ENCODE results near the gene CCDC188. TPM values are rescaled to one million over a fixed set of nuclear protein-coding genes. Genes with fewer than 3 reads are reported as not detected.
A peak's percentile ranks its signal among the peaks of the same experiment; 100 is the strongest.

Gene CCDC188
- total and polyA plus RNA-seq, 2 donors (not counting 1 experiment from before 2014, with no cell fraction given) = not detected

- H3K27me3 ChIP-seq (replicated peaks in 1 of 4; ENCODE audit: control extremely low read depth in 1 of 4, control insufficient read depth in 3 of 4, insufficient read depth in 4 of 4, low read length in 3 of 4) = no peaks in the 10 kb centered on the region
- H3K4me3 ChIP-seq (ENCODE audit: control extremely low read depth in 1 of 5, extremely low read depth in 1 of 5, insufficient read depth in 1 of 5, low read depth in 2 of 5, low read length in 4 of 5) = peak overlapping the region; percentile 16 to 94 (median 80)
- ChIA-PET CTCF (no interaction called here), POLR2A (interaction anchor here (1.3 to 1.6 kb wide), 3 partner anchors 8 to 95 kb away, joined by 3 to 5 read pairs (median 3); partner anchors contain the start of gene TANGO2)
- peaks cover 45% of the 10 kb centered on the region for H4K20me1 ChIP-seq (ENCODE audit: control insufficient read depth, insufficient read depth, low read length, poor library complexity, severe bottlenecking)
- ATAC-seq (ENCODE audit: low read depth) (no peak), DNase-seq (no peak)
- WGBS (ENCODE audit: insufficient coverage) = 9% methylated on average over 20 of the region's 27 CpGs
- Mint-ChIP-seq H3K9me3 (ENCODE audit: insufficient read depth) (no peaks in the 10 kb centered on the region), H3K4me1 (peaks cover 28% of the 10 kb centered on the region), H3K27me3 (no peaks in the 10 kb centered on the region), H3K4me3 (peak overlapping the region; percentile 93), H3K27ac (peak overlapping the region; percentile 94)
- H3K9me3 ChIP-seq (ENCODE audit: control extremely low read depth in 1 of 3, control insufficient read depth in 2 of 3, insufficient read depth in 1 of 3, low read length in 2 of 3) = no peaks in the 10 kb centered on the region
- peaks cover 19 to 46% of the 10 kb centered on the region in 2 donors for H3K4me1 ChIP-seq (ENCODE audit: control insufficient read depth in 2 of 2, insufficient read depth in 2 of 2, low read length in 2 of 2)
- intact Hi-C loops (cut with micrococcal nuclease) = loop anchor here (2.0 to 10.0 kb wide), 3 partner anchors 738 to 994 kb away; partner anchors contain the start of genes DGCR2, PI4KA, SNAP29 and THAP7
- TF ChIP-seq, protein P1, sequence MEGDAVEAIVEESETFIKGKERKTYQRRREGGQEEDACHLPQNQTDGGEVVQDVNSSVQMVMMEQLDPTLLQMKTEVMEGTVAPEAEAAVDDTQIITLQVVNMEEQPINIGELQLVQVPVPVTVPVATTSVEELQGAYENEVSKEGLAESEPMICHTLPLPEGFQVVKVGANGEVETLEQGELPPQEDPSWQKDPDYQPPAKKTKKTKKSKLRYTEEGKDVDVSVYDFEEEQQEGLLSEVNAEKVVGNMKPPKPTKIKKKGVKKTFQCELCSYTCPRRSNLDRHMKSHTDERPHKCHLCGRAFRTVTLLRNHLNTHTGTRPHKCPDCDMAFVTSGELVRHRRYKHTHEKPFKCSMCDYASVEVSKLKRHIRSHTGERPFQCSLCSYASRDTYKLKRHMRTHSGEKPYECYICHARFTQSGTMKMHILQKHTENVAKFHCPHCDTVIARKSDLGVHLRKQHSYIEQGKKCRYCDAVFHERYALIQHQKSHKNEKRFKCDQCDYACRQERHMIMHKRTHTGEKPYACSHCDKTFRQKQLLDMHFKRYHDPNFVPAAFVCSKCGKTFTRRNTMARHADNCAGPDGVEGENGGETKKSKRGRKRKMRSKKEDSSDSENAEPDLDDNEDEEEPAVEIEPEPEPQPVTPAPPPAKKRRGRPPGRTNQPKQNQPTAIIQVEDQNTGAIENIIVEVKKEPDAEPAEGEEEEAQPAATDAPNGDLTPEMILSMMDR (IDR thresholded peaks at IDR 0.05) = no peak
- TF ChIP-seq EZH2 (IDR thresholded peaks at IDR 0.05; ENCODE audit: borderline replicate concordance, insufficient read depth, low read depth, low read length, poor library complexity, severe bottlenecking) = no peak
- H3K9ac ChIP-seq (ENCODE audit: low read length) = peak overlapping the region; percentile 93
- peak overlapping the region; percentile 66 to 85 for H3K27ac ChIP-seq (ENCODE audit: low read length in 2 of 2)
- H3K4me2 ChIP-seq (replicated peaks; ENCODE audit: low read depth, low read length, poor library complexity, severe bottlenecking) = peak overlapping the region; percentile 95
- H3K79me2 ChIP-seq (ENCODE audit: control insufficient read depth, insufficient read depth, low read length) = peaks cover 56% of the 10 kb centered on the region
- H3K36me3 ChIP-seq (replicated peaks in 1 of 2; ENCODE audit: control extremely low read depth in 1 of 2, control insufficient read depth in 1 of 2, extremely low read depth in 1 of 2, insufficient read depth in 2 of 2, low read length in 1 of 2) = peaks cover 0 to 38% of the 10 kb centered on the region in 2 experiments
- peak overlapping the region; percentile 84 for H2AFZ ChIP-seq (ENCODE audit: insufficient read depth, low read depth, low read length, poor library complexity, severe bottlenecking)
Observed at GRCh38 chr22:20116376-20116950, 34.4 kb downstream of the CCDC188 start.

GRCh38 chr22:20115691-20116375, 35.0 kb downstream of the CCDC188 start, which contains the start of gene RANBP1:
Gene RANBP1 (plus strand): TSS chr22:20116104. CDS start chr22:20116185, 81 bp downstream.
- Mint-ChIP-seq H3K27ac (peak within 1 kb of the TSS; percentile 94), H3K27me3 (no peaks in the 10 kb centered on the region), H3K4me3 (peak within 1 kb of the TSS; percentile 93), H3K4me1 (peaks cover 31% of the 10 kb centered on the region), H3K9me3 (ENCODE audit: insufficient read depth) (no peaks in the 10 kb centered on the region)
- Histone ChIP-seq H3K27ac (ENCODE audit: low read length in 2 of 2) (peak within 1 kb of the TSS; percentile 66 to 85), H3K4me3 (ENCODE audit: control extremely low read depth in 1 of 5, extremely low read depth in 1 of 5, insufficient read depth in 1 of 5, low read depth in 2 of 5, low read length in 4 of 5) (peak within 1 kb of the TSS; percentile 16 to 94 (median 80)), H3K36me3 (replicated peaks in 1 of 2; ENCODE audit: control extremely low read depth in 1 of 2, control insufficient read depth in 1 of 2, extremely low read depth in 1 of 2, insufficient read depth in 2 of 2, low read length in 1 of 2) (peaks cover 0 to 37% of the 10 kb centered on the region in 2 experiments), H3K9me3 (ENCODE audit: control extremely low read depth in 1 of 3, control insufficient read depth in 2 of 3, insufficient read depth in 1 of 3, low read length in 2 of 3) (no peaks in the 10 kb centered on the region), H3K27me3 (replicated peaks in 1 of 4; ENCODE audit: control extremely low read depth in 1 of 4, control insufficient read depth in 3 of 4, insufficient read depth in 4 of 4, low read length in 3 of 4) (no peaks in the 10 kb centered on the region), H2AFZ (ENCODE audit: insufficient read depth, low read depth, low read length, poor library complexity, severe bottlenecking) (peak within 1 kb of the TSS; percentile 84), H4K20me1 (ENCODE audit: control insufficient read depth, insufficient read depth, low read length, poor library complexity, severe bottlenecking) (peaks cover 39% of the 10 kb centered on the region), H3K4me1 (ENCODE audit: control insufficient read depth in 2 of 2, insufficient read depth in 2 of 2, low read length in 2 of 2) (peaks cover 19 to 49% of the 10 kb centered on the region in 2 donors), H3K4me2 (replicated peaks; ENCODE audit: low read depth, low read length, poor library complexity, severe bottlenecking) (peak within 1 kb of the TSS; percentile 95), H3K79me2 (ENCODE audit: control insufficient read depth, insufficient read depth, low read length) (peaks cover 50% of the 10 kb centered on the region), H3K9ac (ENCODE audit: low read length) (peak within 1 kb of the TSS; percentile 93)
- CTCF ChIA-PET = no interaction called here
- ATAC-seq (ENCODE audit: low read depth) (no peak), DNase-seq (peak; percentile 29)
- intact Hi-C loops (cut with micrococcal nuclease) = loop anchor here (2.0 to 10.0 kb wide), 3 partner anchors 739 to 993 kb away; partner anchors contain the start of genes DGCR2, PI4KA, SNAP29 and THAP7
- POLR2A ChIA-PET = no interaction called here
- WGBS (ENCODE audit: insufficient coverage) = 85% methylated on average over 30 of the region's 30 CpGs
- TF ChIP-seq, protein P1 (IDR thresholded peaks at IDR 0.05) = no peak
- no peak for TF ChIP-seq EZH2 (IDR thresholded peaks at IDR 0.05; ENCODE audit: borderline replicate concordance, insufficient read depth, low read depth, low read length, poor library complexity, severe bottlenecking)
